Measurements from ENCODE around the gene FCN2. TPM values are rescaled to one million over a fixed set of nuclear protein-coding genes. Genes with fewer than 3 reads are reported as not detected.

FCN2 gene
- total RNA-seq, 1 donor from 2014 or later: not detected

DNA sequence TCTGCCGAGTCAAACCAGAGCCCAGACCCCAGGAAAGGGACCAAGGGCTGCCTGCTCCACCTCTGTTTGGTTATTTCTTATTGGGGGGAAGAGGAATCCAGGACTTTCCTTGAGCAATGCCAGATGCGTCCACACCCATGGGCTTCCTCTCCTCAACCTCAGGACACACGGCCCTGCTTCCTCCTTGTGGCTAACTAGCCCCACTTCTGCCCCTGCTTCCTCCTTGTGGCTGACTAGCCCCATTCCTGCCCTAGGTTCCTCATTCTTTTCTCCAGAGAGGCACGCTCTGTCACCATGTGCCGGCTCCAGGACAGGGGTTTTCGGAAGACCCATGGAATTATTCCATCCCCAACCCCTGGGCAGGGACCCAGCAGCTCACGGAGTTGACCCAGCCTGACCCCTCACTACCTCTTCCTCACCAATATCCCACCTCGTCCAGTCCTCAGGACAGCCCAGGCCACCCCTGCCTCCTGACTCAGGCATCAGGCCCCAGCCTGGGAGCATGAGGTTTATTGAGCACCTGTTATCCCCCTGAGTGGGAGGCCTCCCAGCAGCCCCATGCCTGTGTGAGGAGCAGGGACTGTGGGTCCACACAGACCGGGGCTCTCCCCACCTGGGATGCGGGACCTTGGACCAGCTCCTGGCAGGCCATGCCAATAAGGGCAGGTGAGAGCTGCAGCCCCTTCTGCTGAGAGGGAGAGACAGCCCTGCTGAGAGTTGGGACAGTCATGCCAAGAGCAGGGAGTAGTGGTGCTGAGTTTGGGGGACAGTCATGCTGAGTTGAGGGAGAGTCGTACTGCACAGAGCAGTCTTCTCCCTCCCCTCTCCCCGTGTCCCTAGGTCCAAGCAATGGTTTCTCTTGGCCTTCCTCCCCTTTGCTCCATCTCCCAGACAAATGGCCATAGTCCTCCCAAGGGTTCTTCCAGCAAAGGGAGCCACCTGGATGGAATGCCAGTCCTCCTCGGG is 48.9 kb downstream of the FCN2 start:
- intact Hi-C loops (cut with micrococcal nuclease): no loop called here

DNA sequence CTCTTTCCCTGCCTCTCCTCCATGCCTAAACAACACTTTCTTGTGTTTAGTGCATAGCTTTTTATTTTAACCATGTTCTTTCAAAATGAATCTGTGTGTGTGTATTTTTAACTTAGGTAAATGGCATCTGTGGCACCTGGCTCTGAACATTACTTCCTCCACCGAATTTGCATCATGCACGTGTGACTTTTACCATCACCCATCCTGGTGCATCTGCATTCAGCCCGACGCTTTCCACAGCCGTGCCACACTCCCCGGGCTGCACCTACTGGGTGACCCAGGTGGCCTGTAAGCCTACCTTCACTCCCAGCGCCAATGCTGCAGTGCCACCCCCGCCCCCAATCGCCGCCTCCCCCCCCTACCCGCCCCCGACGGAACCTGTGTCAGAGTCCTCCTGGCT is 49.8 kb downstream of the FCN2 start:
- intact Hi-C loops (cut with micrococcal nuclease): no loop called here

DNA sequence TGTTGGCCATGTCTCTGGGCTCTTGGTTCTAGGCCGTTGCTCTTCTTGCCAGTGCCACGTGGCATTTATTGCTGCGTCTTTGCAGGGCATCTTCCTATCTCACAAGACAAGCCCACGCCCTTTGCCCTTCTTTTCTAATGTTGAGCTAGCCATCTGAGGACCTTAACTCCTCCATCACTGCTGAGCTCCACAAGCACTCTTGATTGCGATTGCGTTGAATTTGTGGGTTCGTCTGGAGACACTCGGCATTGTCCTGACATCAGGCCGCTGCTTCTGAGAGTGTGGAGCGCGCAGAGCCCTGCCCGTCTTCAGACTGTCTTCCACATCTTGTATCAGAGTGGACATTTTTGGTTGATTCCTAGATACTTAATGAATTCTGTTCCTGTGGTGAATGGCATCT is 51.6 kb downstream of the FCN2 start:
- intact Hi-C loops (cut with micrococcal nuclease): no loop called here

DNA sequence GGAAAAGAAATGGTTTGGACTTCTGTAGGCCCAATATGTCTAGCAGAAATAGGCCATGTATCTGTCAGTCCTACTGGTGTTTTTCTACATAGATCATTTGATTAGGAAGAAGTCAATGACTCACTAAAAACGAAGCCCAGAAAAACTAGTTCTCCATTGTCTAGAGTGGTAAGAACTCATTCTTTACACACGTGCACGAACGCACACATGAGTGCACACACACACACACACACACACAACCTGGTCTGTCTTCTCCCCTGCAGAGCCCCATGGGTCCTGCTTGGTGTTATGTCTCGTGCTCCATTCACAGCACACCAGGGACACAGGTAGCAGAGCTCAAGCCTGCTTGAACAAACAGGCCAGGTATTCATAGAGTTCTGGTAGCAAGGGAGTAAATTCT is 52.0 kb downstream of the FCN2 start:
- intact Hi-C loops (cut with micrococcal nuclease): no loop called here

DNA sequence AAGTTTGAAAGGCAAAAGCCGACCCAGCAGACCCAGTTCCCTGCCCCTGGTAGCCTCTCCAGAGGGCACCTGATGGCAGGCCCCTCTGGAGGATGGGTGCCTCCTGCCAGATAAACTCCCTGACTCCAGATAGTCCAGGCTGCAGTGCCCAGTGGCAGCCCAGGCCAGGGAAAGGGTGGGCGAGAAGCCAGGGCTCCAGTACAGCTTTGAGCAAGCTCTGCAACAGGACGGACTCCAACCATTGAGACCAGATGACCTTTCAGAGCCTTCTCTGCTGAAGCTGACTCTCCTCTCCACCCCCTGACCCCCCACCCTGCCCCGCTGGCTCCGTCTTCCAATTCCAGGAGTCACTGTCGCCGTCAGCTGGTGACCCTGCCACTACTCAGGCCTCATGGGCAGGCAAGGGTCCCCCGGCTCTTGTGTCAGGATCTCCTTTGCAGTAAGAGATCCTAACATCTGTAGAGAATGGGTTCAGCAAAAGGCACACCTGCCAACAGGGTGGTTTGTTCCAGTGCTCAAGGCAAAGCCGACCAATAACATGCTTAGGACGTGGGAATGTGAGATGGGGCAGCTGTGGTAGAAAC is 52.6 kb downstream of the FCN2 start:
- intact Hi-C loops (cut with micrococcal nuclease): no loop called here

DNA sequence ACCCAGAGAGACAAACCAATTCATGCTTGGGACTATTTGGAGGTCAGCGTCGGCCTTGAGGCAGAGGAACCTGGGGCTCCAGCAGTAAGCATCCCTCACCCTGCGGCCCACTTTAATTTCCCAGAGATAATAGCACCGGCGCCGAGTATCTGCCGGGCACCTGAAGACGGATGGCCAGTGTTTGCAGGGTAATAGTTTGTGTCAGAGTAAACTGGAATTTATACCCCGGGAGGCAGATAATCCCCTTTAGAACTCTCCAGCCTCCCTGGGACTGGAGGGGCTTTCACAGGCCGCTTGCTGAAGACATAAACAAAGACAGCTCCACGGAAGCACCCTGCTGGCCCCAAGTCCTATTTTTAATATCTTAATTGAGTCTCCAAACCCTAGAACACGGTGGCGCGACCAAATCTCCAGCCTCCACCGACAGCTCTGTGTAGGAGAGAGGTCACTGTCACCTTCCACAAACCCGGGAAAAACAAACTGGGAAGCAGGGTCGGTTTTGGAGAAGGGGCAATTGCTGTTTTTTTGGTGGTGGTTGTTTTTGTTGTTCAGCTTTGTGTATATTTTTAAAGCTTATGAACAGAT is 54.5 kb downstream of the FCN2 start:
- intact Hi-C loops (cut with micrococcal nuclease): no loop called here

DNA sequence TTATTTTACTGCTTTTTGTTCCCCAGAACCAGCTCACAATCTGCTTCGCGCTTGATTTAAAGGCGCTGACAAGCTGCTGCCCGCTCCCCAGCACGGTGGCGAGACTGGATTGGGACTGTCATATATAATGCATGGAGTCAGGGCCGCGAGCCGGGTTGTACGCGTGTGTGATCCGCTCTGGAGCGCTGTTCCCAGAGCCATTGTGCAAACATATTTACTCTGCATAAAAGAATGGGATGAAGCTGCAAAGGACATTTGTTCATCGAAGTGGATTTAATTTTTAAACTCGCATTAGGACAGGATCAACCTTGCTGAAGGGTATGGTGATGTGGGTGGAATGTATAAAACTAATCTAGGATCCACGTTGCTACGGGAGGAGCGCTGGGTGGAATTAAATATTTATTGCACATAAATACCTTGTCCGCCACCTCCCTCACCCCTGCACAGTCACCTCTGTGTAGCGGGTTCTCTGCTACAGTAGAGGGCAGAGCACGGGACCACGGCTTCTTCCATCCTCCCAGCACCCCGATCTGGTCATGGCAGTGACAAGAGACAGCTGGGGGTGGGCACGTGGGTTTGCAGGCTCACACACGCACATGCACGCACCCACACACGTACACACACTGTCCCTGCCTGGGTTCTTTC is 55.2 kb downstream of the FCN2 start:
- intact Hi-C loops (cut with micrococcal nuclease): no loop called here

DNA sequence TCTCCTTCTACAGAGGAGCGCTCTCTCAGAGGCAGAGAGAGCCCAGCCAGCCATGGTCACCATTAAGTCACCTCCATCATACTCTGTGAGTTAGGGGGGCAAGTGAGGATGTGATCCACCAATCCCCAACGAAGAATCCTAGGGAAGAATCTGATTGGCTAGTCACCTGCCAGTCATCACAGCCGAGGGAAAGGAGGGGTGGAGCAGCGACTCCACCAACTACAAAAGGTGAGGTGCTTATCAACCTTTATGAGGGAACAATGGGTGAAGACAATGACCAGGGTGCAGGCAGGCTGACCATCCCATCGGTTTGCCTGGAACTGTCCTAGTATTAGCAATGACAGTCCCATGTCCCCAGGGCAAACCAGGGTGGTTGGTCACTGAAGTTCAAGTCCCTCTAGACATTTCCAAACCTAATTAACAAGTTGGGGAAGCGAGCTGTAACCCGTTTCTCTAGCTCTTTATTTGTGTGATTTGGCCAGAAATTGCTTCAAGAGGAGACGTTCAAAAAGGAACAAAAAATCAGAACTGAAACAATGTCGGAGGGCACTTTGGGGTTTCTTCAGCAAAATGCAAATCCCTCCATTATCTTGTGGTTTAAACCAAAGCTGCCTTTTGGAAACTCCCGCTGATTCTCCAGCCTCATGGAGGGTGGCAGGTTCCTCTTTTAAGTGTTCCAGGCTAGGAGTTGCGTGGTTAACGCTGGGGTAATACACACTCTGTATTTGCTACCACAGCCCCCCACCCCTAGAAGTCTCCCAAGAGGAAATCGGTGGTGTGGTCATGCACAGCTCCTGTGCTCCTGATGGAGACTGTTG is 55.9 kb downstream of the FCN2 start:
- intact Hi-C loops (cut with micrococcal nuclease): no loop called here

Other genes with a start within 250 kb of the FCN2 start
- 0.02 and 0.15 TPM in 2 replicates for gene COL5A1, start 239.0 kb upstream of the FCN2 start, total RNA-seq
- gene FCN1, start 37.1 kb downstream of the FCN2 start, total RNA-seq: not detected in 2 replicates
- 5.3 and 6.4 TPM in 2 replicates for gene OLFM1, start 206.9 kb downstream of the FCN2 start, total RNA-seq